Activated T-cell treated with anti-CD3 and anti-CD28 coated beads, Interleukin-2, amount 50 U/mL, for 48 hours (primary cell): ENCODE measurements around the gene COPE.

ENCODE experiments used
- DNase-seq, 2 experiments: peaks; one replicate each; pipeline ENCODE4 v3.0.0-alpha.2; 2020

Gene COPE

DNA sequence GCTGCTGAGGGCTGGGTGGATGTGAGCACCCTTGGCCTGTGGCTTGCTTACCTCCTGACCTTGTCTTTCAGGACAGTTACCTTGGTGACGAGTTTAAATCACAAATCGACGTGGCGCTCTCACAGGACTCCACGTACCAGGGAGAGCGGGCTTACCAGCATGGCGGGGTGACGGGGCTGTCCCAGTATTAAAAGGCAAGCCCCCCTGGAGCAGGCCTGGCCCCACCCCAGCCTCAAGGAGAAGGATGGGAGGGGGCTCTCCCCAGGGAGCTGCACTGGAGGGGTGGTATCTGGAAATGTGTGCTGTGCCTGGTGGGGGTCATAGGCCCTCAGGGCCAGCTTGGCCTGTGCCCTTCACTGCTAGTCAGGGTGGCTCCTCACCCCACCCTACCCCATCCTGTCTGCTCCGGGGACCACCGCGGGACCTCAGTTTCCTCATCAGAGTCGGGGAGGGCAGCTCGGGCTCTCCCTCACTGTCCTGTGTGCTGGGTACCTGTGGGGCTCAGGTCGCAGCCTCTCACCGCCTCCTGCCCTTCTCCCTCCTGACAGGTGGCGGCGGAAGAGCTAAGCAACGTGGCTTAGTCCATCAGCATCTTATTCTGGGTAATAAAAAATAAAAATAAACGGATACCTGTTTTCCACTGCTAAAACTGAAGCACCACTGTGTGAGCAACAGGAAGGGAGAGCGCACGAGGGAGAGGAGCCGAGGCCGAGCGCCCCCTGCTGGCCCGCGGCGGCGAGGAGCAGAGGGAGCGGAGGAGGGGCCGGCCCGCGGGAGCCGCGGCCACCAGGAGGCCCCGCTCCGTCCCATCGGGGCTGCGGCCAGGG, 53.0 kb downstream of the COPE start:
- DNase-seq, result peak; percentile 78 to 80

DNA sequence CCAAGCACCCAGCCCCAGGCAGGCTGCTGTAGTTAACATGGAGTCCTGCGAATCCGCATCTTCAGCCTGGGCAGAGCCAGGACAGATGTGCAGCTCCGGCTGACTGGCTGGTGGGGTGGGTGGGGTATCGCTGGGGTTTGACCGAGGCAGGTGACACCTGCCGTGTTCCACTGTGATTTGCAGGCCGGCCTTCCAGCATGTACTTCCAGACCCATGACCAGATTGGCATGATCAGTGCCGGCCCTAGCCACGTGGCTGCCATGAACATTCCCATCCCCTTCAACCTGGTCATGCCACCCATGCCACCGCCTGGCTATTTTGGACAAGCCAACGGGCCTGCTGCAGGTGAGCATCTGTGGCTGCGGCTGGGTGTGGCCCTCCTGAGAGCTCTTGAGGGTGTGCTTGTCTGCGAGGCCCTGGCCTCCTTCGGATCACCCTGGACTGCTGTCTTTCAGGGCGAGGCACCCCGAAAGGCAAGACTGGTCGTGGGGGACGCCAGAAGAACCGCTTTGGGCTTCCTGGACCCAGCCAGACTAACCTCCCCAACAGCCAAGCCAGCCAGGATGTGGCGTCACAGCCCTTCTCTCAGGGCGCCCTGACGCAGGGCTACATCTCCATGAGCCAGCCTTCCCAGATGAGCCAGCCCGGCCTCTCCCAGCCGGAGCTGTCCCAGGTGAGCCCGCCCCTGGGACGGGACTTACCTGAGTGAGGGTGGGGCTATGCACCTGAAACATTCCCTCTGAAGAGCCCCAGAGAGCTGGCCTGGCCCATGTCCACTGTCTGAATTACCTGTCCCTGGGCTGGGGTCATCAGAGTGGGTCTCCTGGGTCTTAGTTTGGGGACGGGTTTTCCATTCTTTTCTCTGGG, 53.8 kb downstream of the COPE start:
- no peak for DNase-seq

DNA sequence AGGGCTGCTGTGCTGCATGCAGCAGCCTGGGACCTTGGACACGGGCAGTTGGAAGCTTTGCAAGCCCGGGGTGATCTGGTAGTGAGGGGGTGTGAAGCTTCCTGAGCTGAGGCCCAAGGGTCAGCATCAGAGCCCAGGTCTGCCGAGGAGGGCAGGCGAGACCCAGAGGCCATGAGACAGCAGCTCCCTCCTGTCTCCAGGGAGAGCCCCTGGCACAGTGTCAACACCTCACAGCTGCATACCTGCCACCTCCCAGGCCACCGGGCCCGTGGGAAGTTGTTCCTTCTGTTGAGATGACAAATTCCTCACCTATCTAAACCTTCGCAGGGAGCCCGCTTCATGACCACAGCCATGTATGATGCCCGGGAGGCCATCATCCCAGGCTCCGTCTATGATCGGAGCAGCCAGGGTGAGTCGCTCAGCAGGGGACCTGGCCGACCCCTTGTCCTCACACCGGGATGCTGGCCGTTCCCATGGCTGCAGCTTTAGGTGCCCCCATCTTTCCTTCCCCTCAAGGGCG, 55.3 kb downstream of the COPE start:
- DNase-seq, result no peak

- DNase-seq, result no peak
Observed at GRCh38 chr19:18862976-18863842, 56.0 kb downstream of the COPE start.

- DNase-seq, result no peak
Observed at GRCh38 chr19:18861917-18862316, 57.3 kb downstream of the COPE start.

DNA sequence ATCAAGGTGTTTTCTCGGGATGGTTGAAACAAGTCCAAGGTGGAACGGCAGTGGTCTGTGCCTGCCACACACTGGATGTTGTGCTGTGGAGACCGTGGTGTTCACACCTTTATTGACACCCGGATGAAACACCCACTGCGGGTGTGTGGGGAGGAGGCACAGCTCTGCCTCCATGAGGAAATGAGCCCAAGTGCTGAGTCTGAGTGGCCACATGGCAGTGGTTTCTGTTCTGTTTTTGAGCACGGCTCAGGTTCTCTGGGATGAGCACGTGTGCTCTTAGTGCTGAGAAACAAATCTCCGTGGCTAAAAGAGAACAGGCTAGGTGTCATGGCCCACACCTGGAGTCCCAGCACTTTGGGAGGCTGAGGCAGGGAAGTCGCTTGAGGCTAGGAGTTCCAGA, 58.0 kb downstream of the COPE start:
- DNase-seq, result no peak

DNA sequence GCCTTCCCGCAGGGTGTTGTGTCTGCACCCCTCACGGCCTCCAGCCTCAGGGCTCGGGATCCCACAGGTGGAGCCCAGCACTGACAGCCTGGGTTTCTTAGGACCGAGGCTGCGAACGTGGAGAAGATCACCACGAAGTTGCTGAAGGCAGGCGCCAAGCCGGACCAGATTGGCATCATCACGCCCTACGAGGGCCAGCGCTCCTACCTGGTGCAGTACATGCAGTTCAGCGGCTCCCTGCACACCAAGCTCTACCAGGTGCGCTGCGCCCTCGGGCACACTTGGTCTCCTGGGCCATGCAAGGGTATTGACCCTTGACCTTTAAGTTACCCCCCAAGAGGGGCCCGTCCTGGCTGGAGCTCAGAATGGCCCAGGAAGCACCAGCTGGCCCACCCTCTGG, 58.5 kb downstream of the COPE start:
- no peak for DNase-seq

DNA sequence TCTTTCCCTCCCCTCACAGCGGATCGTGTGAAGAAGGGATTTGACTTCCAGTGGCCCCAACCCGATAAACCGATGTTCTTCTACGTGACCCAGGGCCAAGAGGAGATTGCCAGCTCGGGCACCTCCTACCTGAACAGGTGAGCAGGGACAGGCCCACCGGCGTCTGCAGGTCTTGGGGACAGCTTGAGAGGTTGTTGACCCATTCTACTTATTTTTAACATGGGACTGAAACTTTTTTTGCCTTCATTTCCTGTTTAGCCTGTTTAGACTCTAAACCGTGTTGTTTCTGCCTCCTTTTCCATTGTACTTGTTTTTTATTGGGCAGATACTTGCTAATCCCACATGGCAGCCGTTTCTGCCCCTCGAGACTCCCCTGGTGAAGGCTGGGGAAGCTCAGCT, 58.9 kb downstream of the COPE start:
- DNase-seq, result no peak

- no peak for DNase-seq
Observed at GRCh38 chr19:18859676-18860301, 59.4 kb downstream of the COPE start.

GRCh38 chr19:18858906-18859646, 60.1 kb downstream of the COPE start:
- no peak for DNase-seq

DNA sequence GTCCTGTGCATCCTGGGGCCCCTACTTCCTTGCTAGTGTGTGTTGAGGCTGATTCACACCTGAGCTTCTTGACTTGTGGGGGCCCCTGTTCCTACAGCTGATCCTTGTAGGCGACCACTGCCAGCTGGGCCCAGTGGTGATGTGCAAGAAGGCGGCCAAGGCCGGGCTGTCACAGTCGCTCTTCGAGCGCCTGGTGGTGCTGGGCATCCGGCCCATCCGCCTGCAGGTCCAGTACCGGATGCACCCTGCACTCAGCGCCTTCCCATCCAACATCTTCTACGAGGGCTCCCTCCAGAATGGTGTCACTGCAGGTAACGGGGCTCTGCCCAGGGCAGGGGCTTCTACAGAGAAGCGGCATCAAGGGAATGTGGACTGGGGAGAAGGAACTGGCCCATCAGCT, 62.0 kb downstream of the COPE start:
- no peak for DNase-seq

DNA sequence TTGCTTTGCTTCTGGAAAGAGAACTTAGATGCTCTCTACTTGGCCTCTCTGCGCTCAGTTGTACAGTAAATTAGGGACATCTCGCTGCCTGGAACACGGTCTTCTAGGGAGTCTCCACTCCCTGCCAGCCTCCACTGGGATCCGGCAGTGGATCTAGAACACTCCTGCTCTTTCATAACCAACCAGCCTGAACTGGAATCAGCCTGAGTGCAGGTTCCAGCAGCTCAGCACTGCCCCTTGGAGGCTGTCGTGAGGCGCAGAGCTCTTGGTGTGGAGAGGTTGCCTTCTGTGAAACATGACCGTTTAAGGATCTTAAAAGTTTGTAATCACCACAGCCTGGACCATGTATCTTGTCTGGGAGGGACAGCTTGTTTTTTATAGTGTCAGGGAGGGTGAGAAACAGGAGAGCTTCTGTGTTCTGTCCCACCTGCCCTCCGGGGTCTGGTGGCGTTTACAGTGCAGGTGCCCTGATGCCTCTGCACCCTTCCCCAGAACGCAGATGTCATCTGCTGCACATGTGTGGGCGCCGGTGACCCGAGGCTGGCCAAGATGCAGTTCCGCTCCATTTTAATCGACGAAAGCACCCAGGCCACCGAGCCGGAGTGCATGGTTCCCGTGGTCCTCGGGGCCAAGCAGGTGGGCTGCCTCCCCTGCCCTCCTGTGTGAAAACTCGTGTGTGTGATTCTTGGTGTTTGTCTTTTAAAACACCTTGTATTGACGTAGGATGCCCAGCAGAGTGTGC, 62.6 kb downstream of the COPE start:
- no peak for DNase-seq

DNA sequence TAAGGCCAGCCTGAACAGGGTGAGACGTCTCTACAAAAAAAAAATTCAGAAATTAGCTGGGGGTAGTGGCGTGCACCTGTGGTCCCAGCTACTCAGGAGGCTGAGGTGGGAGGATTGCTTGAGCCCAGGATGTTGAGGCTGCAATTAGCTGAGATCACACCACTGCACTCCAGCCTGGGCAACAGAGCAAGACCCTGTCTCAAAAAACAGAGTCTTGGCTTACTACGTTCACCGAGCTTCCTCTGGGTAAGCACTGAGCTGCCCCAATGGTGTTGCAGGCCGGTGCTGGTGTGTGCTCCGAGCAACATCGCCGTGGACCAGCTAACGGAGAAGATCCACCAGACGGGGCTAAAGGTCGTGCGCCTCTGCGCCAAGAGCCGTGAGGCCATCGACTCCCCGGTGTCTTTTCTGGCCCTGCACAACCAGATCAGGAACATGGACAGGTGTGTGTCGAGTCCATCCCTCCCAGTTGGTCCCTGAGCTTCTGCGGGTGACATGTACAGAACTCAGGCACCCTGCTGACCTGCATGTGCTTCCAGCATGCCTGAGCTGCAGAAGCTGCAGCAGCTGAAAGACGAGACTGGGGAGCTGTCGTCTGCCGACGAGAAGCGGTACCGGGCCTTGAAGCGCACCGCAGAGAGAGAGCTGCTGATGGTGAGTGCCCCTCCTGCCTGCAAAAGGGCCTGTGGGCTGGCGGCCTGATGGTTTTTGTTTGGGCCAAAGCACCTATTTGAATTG, 63.4 kb downstream of the COPE start:
- DNase-seq, result no peak

DNA sequence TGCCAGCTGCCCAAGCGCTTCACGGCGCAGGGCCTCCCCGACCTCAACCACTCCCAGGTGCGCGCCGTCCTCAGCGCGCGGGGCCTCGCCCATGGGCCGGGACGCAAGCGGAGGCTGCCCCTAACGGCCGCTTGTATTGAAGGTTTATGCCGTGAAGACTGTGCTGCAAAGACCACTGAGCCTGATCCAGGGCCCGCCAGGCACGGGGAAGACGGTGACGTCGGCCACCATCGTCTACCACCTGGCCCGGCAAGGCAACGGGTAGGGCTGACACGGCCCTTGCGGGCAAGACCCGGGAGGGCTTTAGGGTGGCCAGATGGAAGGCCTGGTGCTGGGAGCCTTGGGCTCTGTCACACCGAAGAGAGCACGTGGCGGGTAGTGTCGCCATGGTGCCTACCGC, 64.2 kb downstream of the COPE start:
- DNase-seq, result no peak

DNA sequence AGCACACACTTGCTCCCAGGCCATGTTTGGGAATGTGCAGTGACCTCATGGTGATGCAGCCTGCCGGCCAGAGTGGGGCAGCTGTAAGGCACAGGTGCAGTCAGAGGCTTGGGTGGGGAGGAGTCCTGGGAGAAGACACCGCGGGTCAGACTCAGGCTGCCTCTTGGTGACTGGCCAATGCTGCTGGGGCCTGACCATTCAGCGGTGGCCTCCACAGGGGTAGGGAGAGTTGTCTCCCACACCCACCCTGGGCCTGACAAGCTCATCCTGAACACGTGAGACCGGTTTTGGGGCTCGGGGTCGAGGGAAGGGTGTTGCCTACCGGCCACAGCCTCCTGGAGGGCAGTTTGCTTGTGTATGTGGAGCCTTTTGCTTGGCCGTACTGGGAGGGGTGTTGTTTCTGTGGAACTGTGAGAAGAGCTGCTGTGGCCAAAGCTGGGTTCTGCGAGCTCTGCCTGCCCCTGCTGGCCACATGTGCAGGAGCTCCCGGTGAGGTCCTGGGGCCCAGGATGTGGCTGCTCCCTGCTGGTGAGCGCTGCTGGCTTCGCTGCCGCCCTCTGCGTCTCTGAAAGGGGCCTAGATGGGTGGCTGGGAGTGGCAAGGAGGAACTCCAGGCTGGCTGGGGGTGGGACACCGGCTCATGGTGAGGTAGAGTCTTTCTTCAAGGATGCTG, 65.3 kb downstream of the COPE start:
- no peak for DNase-seq

GRCh38 chr19:18852648-18853047, 66.5 kb downstream of the COPE start:
- DNase-seq, result no peak

- no peak for DNase-seq
Observed at GRCh38 chr19:18851673-18852325, 67.4 kb downstream of the COPE start.

DNA sequence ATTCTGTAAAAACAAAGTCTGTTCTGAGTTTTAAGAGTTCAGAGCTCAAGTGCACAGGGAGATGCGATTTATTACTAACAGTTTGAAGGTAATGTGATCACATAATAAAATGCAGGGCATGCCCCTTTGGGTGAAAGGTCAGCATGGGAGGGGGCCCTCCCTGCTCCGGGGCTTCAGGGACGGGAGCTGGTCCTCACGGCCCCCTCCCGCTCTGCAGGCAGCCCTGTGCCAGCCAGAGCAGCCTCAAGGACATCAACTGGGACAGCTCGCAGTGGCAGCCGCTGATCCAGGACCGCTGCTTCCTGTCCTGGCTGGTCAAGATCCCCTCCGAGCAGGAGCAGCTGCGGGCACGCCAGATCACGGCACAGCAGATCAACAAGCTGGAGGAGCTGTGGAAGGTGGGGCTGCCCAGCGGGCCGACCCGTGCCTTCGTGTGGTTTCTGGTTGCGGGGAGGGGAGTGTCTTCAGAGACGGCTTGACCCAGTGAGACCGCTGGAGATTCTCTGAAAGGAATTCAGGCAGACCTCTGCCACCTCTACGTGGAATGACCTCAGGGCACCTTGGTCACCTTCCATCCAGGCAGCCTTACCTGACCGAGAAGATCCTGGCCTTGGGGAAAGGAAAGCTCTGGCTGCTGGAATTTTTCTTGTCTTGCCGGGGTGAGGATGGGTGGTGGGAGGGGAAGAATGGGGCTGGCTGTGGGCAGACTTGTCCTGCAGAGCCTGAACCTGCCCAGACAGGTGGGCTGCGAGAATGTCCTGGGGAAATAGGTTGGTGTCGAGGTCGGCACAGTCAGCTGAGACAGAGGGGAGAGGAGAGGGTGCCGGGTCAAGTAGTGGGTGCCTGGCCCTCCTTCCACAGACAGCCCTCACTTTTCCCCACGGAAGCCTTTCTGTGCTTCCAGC, 68.5 kb downstream of the COPE start:
- DNase-seq, result no peak
